ELF-1 (cell line): Measurements from ENCODE around the gene EFCAB8.
A peak's percentile ranks its signal among the peaks of the same experiment; 100 is the strongest.
"Not testable (repeated sequence)": the region's sequence is repeated elsewhere in the genome, so short reads cannot be mapped to it uniquely, and the experiment has no call there.

ENCODE experiments used
- DNase-seq: peaks from one replicate; pipeline ENCODE4 v3.0.0-alpha.2; 2016; ENCODE audit warnings: low read depth, low spot score

Gene EFCAB8

GRCh38 chr20:32886652-32887051 lies 27.9 kb downstream of the EFCAB8 start:
- DNase-seq = peak; percentile 31

- no peak for DNase-seq
Measured at GRCh38 chr20:32887492-32887891, 28.8 kb downstream of the EFCAB8 start.

GRCh38 chr20:32888636-32889035 lies 29.9 kb downstream of the EFCAB8 start:
- DNase-seq = no peak

- no peak for DNase-seq
Measured at GRCh38 chr20:32889281-32889680, 30.6 kb downstream of the EFCAB8 start.

- no peak for DNase-seq
Measured at GRCh38 chr20:32891491-32891890, 32.8 kb downstream of the EFCAB8 start.

GRCh38 chr20:32891926-32892660 lies 33.4 kb downstream of the EFCAB8 start:
- no peak for DNase-seq

- DNase-seq = no peak
Measured at GRCh38 chr20:32893263-32894025, 34.7 kb downstream of the EFCAB8 start.

GRCh38 chr20:32894026-32894483 lies 35.3 kb downstream of the EFCAB8 start:
- peak; percentile 69 for DNase-seq

GRCh38 chr20:32894711-32895355 lies 36.1 kb downstream of the EFCAB8 start:
- DNase-seq = no peak

- DNase-seq = no peak
Measured at GRCh38 chr20:32896521-32897280, 38.0 kb downstream of the EFCAB8 start.

- DNase-seq = no peak
Measured at GRCh38 chr20:32898729-32899128, 40.0 kb downstream of the EFCAB8 start.

GRCh38 chr20:32902456-32903420 lies 44.0 kb downstream of the EFCAB8 start:
- peak; percentile 53 for DNase-seq

GRCh38 chr20:32903666-32904175 lies 45.0 kb downstream of the EFCAB8 start:
- DNase-seq = no peak

GRCh38 chr20:32904678-32905077 lies 46.0 kb downstream of the EFCAB8 start:
- DNase-seq = not testable (repeated sequence)

- no peak for DNase-seq
Measured at GRCh38 chr20:32906200-32906599, 47.5 kb downstream of the EFCAB8 start.

GRCh38 chr20:32906871-32907495 lies 48.3 kb downstream of the EFCAB8 start:
- DNase-seq = no peak

GRCh38 chr20:32907886-32908285 lies 49.2 kb downstream of the EFCAB8 start:
- no peak for DNase-seq

- no peak for DNase-seq
Measured at GRCh38 chr20:32908334-32909292, 49.9 kb downstream of the EFCAB8 start.

GRCh38 chr20:32909451-32909850 lies 50.7 kb downstream of the EFCAB8 start:
- DNase-seq = no peak
